Measurements from ENCODE around the gene EYA3. TPM values are rescaled to one million over a fixed set of nuclear protein-coding genes. Genes with fewer than 3 reads are reported as not detected.

Gene EYA3
- total RNA-seq, 1 donor: 21.9 TPM

DNA sequence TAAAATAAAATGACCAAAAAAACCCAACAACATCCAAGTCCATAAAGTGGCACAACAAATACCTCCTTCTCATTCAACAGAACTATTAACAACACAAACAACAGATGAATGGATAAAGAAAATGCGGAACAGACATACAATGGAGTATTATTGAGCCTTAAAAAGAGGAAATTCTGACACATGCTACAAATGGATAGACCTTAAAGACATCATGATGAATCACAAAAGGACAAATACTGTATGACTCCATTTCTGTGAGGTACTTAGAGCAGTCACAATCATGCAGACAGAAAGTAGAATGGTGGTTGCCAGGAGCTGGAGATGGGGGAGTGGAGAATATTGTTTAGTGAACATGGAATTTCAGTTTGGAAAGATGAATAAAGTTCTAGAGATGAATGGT, 42.6 kb downstream of the EYA3 start:
- TF ChIP-seq, protein P1, sequence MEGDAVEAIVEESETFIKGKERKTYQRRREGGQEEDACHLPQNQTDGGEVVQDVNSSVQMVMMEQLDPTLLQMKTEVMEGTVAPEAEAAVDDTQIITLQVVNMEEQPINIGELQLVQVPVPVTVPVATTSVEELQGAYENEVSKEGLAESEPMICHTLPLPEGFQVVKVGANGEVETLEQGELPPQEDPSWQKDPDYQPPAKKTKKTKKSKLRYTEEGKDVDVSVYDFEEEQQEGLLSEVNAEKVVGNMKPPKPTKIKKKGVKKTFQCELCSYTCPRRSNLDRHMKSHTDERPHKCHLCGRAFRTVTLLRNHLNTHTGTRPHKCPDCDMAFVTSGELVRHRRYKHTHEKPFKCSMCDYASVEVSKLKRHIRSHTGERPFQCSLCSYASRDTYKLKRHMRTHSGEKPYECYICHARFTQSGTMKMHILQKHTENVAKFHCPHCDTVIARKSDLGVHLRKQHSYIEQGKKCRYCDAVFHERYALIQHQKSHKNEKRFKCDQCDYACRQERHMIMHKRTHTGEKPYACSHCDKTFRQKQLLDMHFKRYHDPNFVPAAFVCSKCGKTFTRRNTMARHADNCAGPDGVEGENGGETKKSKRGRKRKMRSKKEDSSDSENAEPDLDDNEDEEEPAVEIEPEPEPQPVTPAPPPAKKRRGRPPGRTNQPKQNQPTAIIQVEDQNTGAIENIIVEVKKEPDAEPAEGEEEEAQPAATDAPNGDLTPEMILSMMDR (IDR thresholded peaks at IDR 0.05; ENCODE audit: insufficient read depth, low read length): no peak
- H3K4me3 ChIP-seq (ENCODE audit: low read depth, low read length): no peak overlapping the region
- DNase-seq (ENCODE audit: low read depth): no peak

DNA sequence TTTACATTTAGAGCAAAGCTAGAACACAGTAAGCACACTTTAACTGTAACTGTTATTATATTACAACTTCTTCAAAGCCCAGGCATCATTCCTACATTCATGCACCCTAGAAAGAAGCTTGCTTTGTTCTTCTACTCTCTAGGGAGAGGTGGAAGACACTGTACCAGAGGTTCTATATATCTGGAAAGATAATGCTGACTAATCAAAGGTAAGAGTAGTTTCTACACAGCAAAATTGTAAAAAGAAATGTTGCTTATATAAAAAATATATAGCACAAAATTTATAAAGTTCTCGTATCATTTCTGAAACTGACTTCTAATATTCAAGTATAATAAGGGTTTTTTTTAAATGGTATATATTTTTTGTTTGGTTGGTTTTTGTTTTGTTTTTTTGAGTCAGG, 44.0 kb downstream of the EYA3 start:
- no peak overlapping the region for H3K4me3 ChIP-seq (ENCODE audit: low read depth, low read length)
- DNase-seq (ENCODE audit: low read depth): no peak
- TF ChIP-seq, protein P1 (IDR thresholded peaks at IDR 0.05; ENCODE audit: insufficient read depth, low read length): no peak

DNA sequence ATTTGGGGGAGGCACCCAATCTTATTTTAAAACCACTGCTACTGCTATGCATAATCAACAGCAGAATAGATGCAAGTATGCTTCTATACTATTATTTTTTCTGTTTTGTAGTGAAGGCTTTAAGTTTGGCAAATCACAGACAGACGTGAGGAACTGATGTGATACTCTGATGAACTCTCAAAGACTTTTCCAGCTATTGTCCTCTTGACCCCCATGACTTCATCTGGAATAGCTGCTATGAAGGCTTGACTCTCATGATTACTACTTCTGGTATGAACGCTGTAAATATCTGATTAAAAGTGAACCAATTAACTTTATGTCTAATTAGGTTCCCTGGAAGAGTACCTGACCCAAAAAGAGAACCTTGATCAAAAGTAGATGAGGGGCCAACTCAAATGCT, 49.1 kb downstream of the EYA3 start:
- TF ChIP-seq, protein P1 (IDR thresholded peaks at IDR 0.05; ENCODE audit: insufficient read depth, low read length): no peak
- no peak for DNase-seq (ENCODE audit: low read depth)
- no peak overlapping the region for H3K4me3 ChIP-seq (ENCODE audit: low read depth, low read length)

DNA sequence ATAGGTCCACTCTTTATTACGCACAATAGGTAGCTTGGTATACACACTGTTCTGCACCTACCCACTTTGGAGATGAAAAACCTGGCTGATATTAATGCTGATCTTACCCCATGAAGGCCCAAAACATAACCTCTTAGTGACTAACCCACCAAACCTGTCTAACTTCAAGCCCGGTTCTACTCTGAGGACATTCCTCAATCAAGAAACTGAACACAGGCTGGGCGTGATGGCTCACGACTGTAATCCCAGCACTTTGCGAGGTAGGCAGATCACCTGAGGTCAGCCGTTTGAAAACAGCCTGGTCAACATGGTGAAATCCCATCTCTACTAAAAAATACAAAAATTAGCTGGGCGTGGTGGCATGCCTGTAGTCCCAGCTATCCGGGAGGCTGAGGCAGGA, 50.5 kb downstream of the EYA3 start:
- TF ChIP-seq, protein P1 (IDR thresholded peaks at IDR 0.05; ENCODE audit: insufficient read depth, low read length): no peak
- no peak overlapping the region for H3K4me3 ChIP-seq (ENCODE audit: low read depth, low read length)
- DNase-seq (ENCODE audit: low read depth): no peak

DNA sequence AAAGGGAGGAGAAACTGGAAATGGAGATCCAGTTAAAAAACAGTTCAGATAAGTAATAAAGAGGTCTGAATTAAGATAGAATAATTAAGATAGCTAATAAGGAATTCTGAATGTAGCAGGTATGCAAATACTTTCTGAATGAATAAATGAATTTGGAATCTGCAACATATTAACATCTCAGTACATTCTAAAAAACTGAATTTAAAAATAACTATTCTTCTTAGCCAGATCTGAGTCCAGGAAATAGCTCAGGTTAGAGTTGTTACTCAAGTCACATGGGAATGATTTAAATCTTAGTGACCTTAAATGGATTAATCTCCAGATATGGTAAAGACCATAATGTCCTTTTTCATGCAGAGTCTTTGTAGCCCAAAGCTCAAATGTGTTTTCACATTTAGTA, 51.2 kb downstream of the EYA3 start:
- TF ChIP-seq, protein P1 (IDR thresholded peaks at IDR 0.05; ENCODE audit: insufficient read depth, low read length): no peak
- DNase-seq (ENCODE audit: low read depth): no peak
- H3K4me3 ChIP-seq (ENCODE audit: low read depth, low read length): no peak overlapping the region

DNA sequence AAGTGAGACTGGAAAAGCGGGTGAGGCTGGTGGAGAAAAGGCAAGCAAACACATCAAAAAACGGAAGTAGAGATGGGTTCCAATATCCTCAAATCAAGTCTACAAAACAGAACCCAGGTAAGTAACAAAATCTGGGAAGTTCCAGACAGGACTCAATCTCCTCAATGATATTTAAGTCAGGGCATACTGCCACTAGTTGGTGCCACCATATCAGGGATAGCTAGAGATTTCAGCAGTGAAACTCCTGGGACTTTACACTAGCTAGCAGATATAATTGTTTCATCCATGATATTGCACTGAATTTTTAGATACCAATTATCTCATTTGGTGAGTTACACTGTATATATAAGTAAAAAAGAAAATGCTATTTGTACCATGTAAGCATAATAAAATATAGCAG, 52.0 kb downstream of the EYA3 start:
- TF ChIP-seq, protein P1 (IDR thresholded peaks at IDR 0.05; ENCODE audit: insufficient read depth, low read length): no peak
- no peak overlapping the region for H3K4me3 ChIP-seq (ENCODE audit: low read depth, low read length)

DNA sequence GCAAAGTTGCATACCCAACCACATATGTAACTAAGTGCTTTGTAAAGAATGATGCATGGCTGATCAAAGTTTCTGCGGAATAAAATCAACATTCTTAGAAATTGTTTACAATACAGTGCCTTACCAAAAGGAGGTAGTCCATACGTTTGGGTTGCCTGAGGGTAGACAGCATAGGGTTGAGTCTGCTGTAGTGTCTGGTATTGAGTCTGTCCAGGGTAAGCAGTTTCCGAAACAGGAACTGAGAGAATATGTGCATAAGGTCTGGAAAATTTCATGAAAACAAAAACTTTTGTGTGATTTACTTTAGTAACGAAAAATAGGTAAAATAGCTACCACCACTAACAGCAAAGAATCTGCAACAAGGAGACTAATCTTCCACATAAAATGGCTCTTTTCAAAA, 53.0 kb downstream of the EYA3 start:
- TF ChIP-seq, protein P1 (IDR thresholded peaks at IDR 0.05; ENCODE audit: insufficient read depth, low read length): no peak
- H3K4me3 ChIP-seq (ENCODE audit: low read depth, low read length): no peak overlapping the region
- no peak for DNase-seq (ENCODE audit: low read depth)

More for the DNA sequence above, 52.0 kb downstream of the EYA3 start:
- no peak for DNase-seq (ENCODE audit: low read depth)

All from fibroblast of the aortic adventitia (primary cell).